ENCODE data around the gene FOXA3. TPM values are rescaled to one million over a fixed set of nuclear protein-coding genes. Genes with fewer than 3 reads are reported as not detected.
A peak's percentile ranks its signal among the peaks of the same experiment; 100 is the strongest.

The FOXA3 gene
- total RNA-seq, 1 donor: not detected

DNA sequence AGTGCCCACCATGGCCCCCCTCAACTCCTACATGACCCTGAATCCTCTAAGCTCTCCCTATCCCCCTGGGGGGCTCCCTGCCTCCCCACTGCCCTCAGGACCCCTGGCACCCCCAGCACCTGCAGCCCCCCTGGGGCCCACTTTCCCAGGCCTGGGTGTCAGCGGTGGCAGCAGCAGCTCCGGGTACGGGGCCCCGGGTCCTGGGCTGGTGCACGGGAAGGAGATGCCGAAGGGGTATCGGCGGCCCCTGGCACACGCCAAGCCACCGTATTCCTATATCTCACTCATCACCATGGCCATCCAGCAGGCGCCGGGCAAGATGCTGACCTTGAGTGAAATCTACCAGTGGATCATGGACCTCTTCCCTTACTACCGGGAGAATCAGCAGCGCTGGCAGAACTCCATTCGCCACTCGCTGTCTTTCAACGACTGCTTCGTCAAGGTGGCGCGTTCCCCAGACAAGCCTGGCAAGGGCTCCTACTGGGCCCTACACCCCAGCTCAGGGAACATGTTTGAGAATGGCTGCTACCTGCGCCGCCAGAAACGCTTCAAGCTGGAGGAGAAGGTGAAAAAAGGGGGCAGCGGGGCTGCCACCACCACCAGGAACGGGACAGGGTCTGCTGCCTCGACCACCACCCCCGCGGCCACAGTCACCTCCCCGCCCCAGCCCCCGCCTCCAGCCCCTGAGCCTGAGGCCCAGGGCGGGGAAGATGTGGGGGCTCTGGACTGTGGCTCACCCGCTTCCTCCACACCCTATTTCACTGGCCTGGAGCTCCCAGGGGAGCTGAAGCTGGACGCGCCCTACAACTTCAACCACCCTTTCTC lies 8.2 kb downstream of the FOXA3 start:
- TF ChIP-seq CTCF (IDR thresholded peaks at IDR 0.05; ENCODE audit: insufficient read depth, low read depth, low read length): no peak
- no peak for DNase-seq (ENCODE audit: low read depth)
- H3K4me3 ChIP-seq (ENCODE audit: low read depth, low read length): no peak overlapping the region

- DNase-seq (ENCODE audit: low read depth): no peak
- H3K4me3 ChIP-seq (ENCODE audit: low read depth, low read length): no peak overlapping the region
- TF ChIP-seq CTCF (IDR thresholded peaks at IDR 0.05; ENCODE audit: insufficient read depth, low read depth, low read length): no peak
Measured at GRCh38 chr19:45873219-45873772, 9.2 kb downstream of the FOXA3 start.

DNA sequence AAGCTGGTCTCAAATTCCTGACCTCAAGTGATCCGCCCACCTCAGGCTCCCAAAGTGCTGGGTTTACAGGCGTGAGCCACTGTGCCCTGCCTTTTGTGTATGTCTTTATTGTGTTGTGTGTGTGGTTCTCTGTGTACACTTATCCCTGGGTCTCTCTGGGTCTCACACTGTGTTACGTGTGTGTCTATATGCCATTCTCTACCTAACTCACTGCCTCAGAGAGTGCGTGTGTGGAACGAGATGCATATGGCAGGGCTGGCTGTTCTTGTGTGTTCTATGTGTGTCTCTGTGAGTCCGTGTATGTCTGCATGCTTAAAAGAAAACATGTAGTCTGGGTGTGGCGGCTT lies 10.5 kb downstream of the FOXA3 start:
- no peak overlapping the region for H3K4me3 ChIP-seq (ENCODE audit: low read depth, low read length)
- no peak for TF ChIP-seq CTCF (IDR thresholded peaks at IDR 0.05; ENCODE audit: insufficient read depth, low read depth, low read length)
- no peak for DNase-seq (ENCODE audit: low read depth)

GRCh38 chr19:45876161-45876410 lies 12.0 kb downstream of the FOXA3 start:
- no peak overlapping the region for H3K4me3 ChIP-seq (ENCODE audit: low read depth, low read length)
- no peak for TF ChIP-seq CTCF (IDR thresholded peaks at IDR 0.05; ENCODE audit: insufficient read depth, low read depth, low read length)
- DNase-seq (ENCODE audit: low read depth): no peak

- DNase-seq (ENCODE audit: low read depth): peak; percentile 27
- TF ChIP-seq CTCF (IDR thresholded peaks at IDR 0.05; ENCODE audit: insufficient read depth, low read depth, low read length): no peak
- peak overlapping the region; percentile 15 for H3K4me3 ChIP-seq (ENCODE audit: low read depth, low read length)
Measured at GRCh38 chr19:45876411-45877197, 12.5 kb downstream of the FOXA3 start.

DNA sequence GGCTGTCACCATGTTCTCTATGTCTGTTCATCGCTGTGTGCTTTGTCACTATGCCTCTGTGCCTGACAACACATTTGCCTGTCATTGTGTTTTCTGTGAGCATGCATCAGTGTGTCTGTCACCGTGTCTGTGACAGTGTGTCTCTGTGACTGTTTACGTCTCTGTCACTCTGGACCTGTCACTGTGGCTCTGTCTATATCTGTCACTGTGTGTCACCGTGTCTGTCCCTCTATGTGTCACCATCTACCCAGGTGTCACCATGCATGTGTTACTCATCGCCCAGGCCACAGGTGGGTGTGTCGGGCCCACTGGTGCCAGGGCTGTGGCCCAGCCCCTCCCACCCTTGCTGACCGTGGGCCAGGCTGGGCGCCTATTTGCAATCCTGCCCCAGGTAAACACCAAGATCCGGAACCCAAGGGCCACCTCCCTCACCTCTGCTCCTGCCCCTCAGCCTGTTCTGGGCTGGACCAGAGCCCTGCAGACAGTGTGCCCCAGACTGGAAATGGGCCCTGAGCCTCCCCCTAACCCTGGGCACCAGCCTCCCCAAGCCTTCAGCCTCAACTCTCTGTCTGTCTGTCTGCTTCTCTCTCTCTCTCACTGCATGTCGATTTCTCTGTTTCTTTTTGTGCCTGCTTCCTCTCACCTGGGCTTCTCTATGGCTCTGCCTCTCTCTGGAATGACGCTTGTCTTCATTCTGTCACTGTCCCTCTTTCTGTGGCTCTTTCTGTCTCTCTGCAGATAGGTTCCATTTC lies 14.1 kb downstream of the FOXA3 start:
- no peak for TF ChIP-seq CTCF (IDR thresholded peaks at IDR 0.05; ENCODE audit: insufficient read depth, low read depth, low read length)
- no peak for DNase-seq (ENCODE audit: low read depth)
- H3K4me3 ChIP-seq (ENCODE audit: low read depth, low read length): no peak overlapping the region
